Memory B cell (primary cell): ENCODE measurements around the gene TMTC3.

ENCODE experiments used
- ATAC-seq: fragments of 150-1000 bp; cut with Tn5 transposase; 2 replicates; pipeline ENCODE4 v1.10.0; 2021; ENCODE audit warnings: low read depth, mild to moderate bottlenecking, moderate library complexity
- DNase-seq, 2 donors: peaks; one replicate each; pipeline ENCODE4 v3.0.0; 2022; ENCODE audit warnings: low spot score in 2 of 2
- H3K27ac Mint-ChIP-seq: one replicate; pipeline ENCODE4 v1.8.0; 2022; ENCODE audit warnings: mild to moderate bottlenecking, moderate library complexity, mixed read lengths
- H3K27me3 Mint-ChIP-seq: one replicate; pipeline ENCODE4 v1.8.0; 2022; ENCODE audit warnings: mixed read lengths
- H3K36me3 Mint-ChIP-seq: one replicate; pipeline ENCODE4 v1.8.0; 2022; ENCODE audit warnings: mild to moderate bottlenecking, mixed read lengths
- H3K4me1 Mint-ChIP-seq: one replicate; pipeline ENCODE4 v1.8.0; 2022; ENCODE audit warnings: mixed read lengths
- H3K4me3 Mint-ChIP-seq: one replicate; pipeline ENCODE4 v1.8.0; 2022; ENCODE audit warnings: mild to moderate bottlenecking, moderate library complexity, mixed read lengths
- H3K9me3 Mint-ChIP-seq: one replicate; pipeline ENCODE4 v1.8.0; 2022; ENCODE audit warnings: mixed read lengths

The TMTC3 gene

GRCh38 chr12:88223519-88223918 lies 81.4 kb downstream of the TMTC3 start:
- Mint-ChIP-seq H3K27ac (no peak overlapping the region), H3K36me3 (no peaks in the 10 kb centered on the region), H3K4me1 (no peaks in the 10 kb centered on the region), H3K9me3 (peaks cover 14% of the 10 kb centered on the region), H3K27me3 (no peaks in the 10 kb centered on the region), H3K4me3 (no peak overlapping the region)
- ATAC-seq (no peak), DNase-seq (no peak)

DNA sequence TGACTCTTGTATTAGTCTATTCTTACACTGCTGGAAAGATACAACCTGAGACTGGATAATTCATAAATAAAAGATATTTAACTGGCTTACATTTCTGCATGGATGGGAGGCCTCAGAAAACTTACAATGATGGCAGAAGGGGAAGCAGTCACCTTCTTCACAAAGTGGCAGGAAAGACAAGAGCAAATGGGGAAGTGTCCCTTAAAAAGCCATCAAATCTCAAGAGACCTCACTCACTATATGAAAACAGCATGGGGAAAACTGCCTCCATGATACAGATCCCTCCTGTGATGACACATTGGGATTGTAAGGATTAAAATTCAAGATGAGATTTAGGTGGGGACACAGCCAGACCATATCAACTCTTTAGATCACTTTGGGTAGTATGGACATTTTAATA lies 83.7 kb downstream of the TMTC3 start:
- no peaks in the 10 kb centered on the region for H3K36me3 Mint-ChIP-seq

DNA sequence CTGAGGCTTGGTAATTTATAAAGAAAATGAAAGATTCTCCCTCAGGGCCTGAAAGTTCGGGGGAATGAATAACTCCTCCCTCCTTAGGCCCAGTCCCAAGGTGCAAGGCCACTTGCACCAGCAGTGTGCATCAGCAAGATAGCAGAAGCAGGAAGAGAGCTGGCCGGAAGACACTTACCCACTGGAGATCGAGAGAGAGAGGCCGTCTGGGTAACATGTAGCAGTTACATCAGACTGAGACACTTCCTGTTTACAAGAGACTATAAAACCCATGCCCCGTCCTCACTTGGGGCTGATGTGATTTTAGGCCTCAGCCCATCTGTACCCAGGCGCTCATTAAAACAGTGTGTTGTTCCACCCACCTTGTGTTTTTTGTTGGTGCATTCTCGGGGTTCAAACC lies 85.2 kb downstream of the TMTC3 start:
- no peak overlapping the region for H3K27ac Mint-ChIP-seq
- no peak for ATAC-seq

More for the DNA sequence above, 83.7 kb downstream of the TMTC3 start:
- DNase-seq (no peak), ATAC-seq (no peak)
- no peak overlapping the region for H3K27ac Mint-ChIP-seq
- H3K4me1 Mint-ChIP-seq, result no peaks in the 10 kb centered on the region
- peaks cover 8% of the 10 kb centered on the region for H3K9me3 Mint-ChIP-seq
- no peaks in the 10 kb centered on the region for H3K27me3 Mint-ChIP-seq
- H3K4me3 Mint-ChIP-seq, result no peak overlapping the region

DNA sequence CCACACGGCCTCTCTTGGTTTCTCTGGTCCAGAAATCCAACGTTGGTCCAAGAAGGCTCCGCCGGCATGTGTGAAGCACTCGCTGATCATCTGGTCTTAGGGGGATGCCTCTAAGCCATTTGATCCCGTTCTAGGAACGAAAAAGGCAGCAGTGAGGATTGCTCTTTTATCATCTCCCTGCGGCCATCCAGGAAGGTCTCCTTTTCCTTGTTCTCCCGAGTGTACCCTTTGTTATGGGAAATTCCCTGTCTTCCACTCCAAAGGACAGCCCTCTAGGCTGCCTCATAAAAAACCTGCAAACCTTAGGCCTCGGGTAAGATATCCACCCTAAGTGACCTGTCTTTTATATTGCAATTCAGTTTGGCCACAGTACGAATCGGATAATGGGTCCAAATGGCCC lies 85.8 kb downstream of the TMTC3 start:
- Mint-ChIP-seq H3K4me3 (no peak overlapping the region), H3K4me1 (no peaks in the 10 kb centered on the region), H3K36me3 (no peaks in the 10 kb centered on the region), H3K27ac (no peak overlapping the region), H3K9me3 (peaks cover 3% of the 10 kb centered on the region), H3K27me3 (no peaks in the 10 kb centered on the region)
- no peak for ATAC-seq
- no peak for DNase-seq

More for the DNA sequence above, 85.2 kb downstream of the TMTC3 start:
- no peak for DNase-seq
- no peaks in the 10 kb centered on the region for H3K36me3 Mint-ChIP-seq
- peaks cover 3% of the 10 kb centered on the region for H3K9me3 Mint-ChIP-seq
- H3K27me3 Mint-ChIP-seq, result no peaks in the 10 kb centered on the region
- no peaks in the 10 kb centered on the region for H3K4me1 Mint-ChIP-seq
- no peak overlapping the region for H3K4me3 Mint-ChIP-seq

DNA sequence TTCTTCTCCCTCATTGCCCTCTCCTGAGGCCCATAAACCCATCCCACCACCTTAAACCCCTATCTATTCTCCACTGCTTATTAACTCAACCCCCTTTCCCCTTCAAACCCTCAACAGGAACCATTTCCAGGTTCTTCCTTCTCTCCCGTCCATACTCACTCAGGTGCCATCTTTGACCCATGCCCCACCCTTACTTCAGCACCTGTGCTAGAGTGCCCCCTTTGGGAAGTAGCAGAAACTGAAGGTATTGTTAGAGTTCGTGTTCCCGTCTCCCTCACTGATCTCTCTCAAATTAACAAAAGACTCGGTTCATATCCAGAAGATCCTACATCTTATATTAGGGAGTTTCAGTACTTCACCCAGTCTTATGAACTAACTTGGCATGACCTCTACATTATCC lies 86.6 kb downstream of the TMTC3 start:
- no peak overlapping the region for H3K4me3 Mint-ChIP-seq
- H3K9me3 Mint-ChIP-seq, result peaks cover 3% of the 10 kb centered on the region
- ATAC-seq (no peak), DNase-seq (no peak)
- H3K27me3 Mint-ChIP-seq, result no peaks in the 10 kb centered on the region
- H3K27ac Mint-ChIP-seq, result no peak overlapping the region
- no peaks in the 10 kb centered on the region for H3K4me1 Mint-ChIP-seq
- H3K36me3 Mint-ChIP-seq, result no peaks in the 10 kb centered on the region

GRCh38 chr12:88230271-88230670 lies 88.2 kb downstream of the TMTC3 start:
- DNase-seq (no peak), ATAC-seq (no peak)

DNA sequence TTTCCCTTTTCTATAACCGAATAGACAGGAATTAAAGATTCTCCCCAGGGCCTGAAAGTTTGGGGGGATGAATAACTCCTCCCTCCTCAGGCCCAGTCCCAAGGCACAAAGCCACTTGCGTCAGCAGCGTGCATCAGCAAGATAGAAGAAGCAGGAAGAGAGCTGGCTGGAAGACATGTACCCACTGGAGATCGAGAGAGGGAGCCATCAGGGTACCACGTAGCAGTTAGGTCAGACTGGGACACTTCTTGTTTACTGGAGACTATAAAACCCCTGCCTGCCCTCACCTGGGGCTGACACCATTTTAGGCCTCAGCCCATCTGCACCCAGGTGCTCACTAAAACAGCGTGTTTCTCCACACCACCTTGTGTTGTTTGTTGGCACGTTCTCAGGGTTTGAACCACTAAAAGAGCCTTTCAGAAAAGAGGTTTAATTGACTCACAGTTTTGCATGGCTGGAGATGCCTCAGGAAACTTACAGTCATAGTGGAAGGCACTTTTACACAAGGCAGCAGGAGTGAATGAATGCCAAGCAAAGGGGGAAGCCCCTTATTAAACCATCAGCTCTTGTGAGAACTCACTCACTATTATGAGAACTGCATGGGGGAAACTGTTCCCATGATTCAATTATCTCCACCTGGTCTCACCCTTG lies 93.2 kb downstream of the TMTC3 start:
- ATAC-seq (no peak), DNase-seq (no peak)
- Mint-ChIP-seq H3K9me3 (peaks cover 2% of the 10 kb centered on the region), H3K27ac (no peak overlapping the region), H3K27me3 (no peaks in the 10 kb centered on the region), H3K4me3 (no peak overlapping the region), H3K4me1 (peaks cover 2% of the 10 kb centered on the region), H3K36me3 (no peaks in the 10 kb centered on the region)

More at GRCh38 chr12:88230271-88230670, 88.2 kb downstream of the TMTC3 start:
- Mint-ChIP-seq H3K4me1 (no peaks in the 10 kb centered on the region), H3K36me3 (no peaks in the 10 kb centered on the region), H3K27me3 (no peaks in the 10 kb centered on the region), H3K4me3 (no peak overlapping the region), H3K9me3 (peaks cover 3% of the 10 kb centered on the region), H3K27ac (no peak overlapping the region)

DNA sequence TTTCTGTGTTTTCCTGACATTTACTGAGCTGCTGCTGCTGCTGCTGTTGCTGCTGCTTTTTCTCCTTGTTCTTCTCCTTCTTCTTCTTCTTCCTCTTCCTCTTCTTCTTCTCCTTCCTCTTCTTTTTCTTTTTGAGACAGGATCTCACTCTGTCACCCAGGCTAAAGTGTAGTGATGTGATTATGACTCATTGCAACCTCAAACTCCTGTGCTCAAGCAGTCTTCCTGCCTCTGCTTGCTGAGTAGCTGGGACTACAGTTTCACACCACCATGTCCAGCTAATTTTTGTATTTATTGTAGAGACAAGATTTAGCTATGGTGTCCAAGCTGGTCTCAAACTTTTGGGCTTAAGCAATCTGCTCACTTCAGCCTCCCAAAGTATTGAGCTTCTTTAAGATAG lies 95.8 kb downstream of the TMTC3 start:
- no peaks in the 10 kb centered on the region for H3K36me3 Mint-ChIP-seq
- H3K4me3 Mint-ChIP-seq, result no peak overlapping the region
- peaks cover 3% of the 10 kb centered on the region for H3K4me1 Mint-ChIP-seq
- DNase-seq (no peak), ATAC-seq (no peak)
- H3K9me3 Mint-ChIP-seq, result peaks cover 2% of the 10 kb centered on the region
- H3K27ac Mint-ChIP-seq, result no peak overlapping the region
- H3K27me3 Mint-ChIP-seq, result no peaks in the 10 kb centered on the region

- Mint-ChIP-seq H3K27ac (no peak overlapping the region), H3K9me3 (peaks cover 5% of the 10 kb centered on the region), H3K27me3 (no peaks in the 10 kb centered on the region), H3K4me1 (peaks cover 5% of the 10 kb centered on the region), H3K36me3 (no peaks in the 10 kb centered on the region), H3K4me3 (no peak overlapping the region)
- DNase-seq (no peak), ATAC-seq (no peak)
Measured at GRCh38 chr12:88238406-88238805, 96.3 kb downstream of the TMTC3 start.

GRCh38 chr12:88241862-88242570 lies 99.9 kb downstream of the TMTC3 start:
- Mint-ChIP-seq H3K4me3 (no peak overlapping the region), H3K36me3 (no peaks in the 10 kb centered on the region)

DNA sequence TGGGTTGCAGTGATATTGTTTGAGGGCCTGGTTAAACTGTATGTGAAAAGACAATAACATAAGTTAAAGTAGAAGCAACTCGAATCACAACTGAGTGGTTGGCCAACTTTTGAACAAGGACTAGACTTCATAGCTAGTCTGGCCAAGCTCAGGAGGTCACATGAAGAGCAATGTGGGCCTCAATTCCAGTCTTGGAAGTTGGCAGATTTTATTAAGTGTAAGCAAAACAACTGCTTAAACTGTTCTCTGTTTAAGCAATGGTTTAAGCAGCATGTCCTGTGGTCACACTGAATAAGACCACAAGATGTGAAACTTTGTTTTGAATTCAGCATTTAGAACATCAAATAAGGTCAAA lies 100.4 kb downstream of the TMTC3 start:
- Mint-ChIP-seq H3K27me3 (no peaks in the 10 kb centered on the region), H3K9me3 (peaks cover 5% of the 10 kb centered on the region)

More at GRCh38 chr12:88241862-88242570, 99.9 kb downstream of the TMTC3 start:
- Mint-ChIP-seq H3K27me3 (no peaks in the 10 kb centered on the region), H3K27ac (no peak overlapping the region), H3K4me1 (peaks cover 5% of the 10 kb centered on the region), H3K9me3 (peaks cover 5% of the 10 kb centered on the region)
- DNase-seq, result no peak
- ATAC-seq, result no peak

GRCh38 chr12:88242939-88243338 lies 100.8 kb downstream of the TMTC3 start:
- Mint-ChIP-seq H3K36me3 (no peaks in the 10 kb centered on the region), H3K4me1 (peaks cover 4% of the 10 kb centered on the region), H3K27me3 (no peaks in the 10 kb centered on the region), H3K4me3 (no peak overlapping the region), H3K9me3 (peaks cover 5% of the 10 kb centered on the region), H3K27ac (no peak overlapping the region)
- ATAC-seq (no peak), DNase-seq (no peak)

More for the DNA sequence above, 100.4 kb downstream of the TMTC3 start:
- H3K4me1 Mint-ChIP-seq, result peaks cover 5% of the 10 kb centered on the region
- DNase-seq (no peak), ATAC-seq (no peak)
- H3K27ac Mint-ChIP-seq, result no peak overlapping the region
- H3K4me3 Mint-ChIP-seq, result no peak overlapping the region
- H3K36me3 Mint-ChIP-seq, result no peaks in the 10 kb centered on the region

- peaks cover 5% of the 10 kb centered on the region for H3K9me3 Mint-ChIP-seq
- DNase-seq (no peak), ATAC-seq (no peak)
- H3K4me1 Mint-ChIP-seq, result peaks cover 3% of the 10 kb centered on the region
- no peak overlapping the region for H3K4me3 Mint-ChIP-seq
- no peaks in the 10 kb centered on the region for H3K27me3 Mint-ChIP-seq
- no peaks in the 10 kb centered on the region for H3K36me3 Mint-ChIP-seq
- no peak overlapping the region for H3K27ac Mint-ChIP-seq
Measured at GRCh38 chr12:88243982-88244381, 101.9 kb downstream of the TMTC3 start.

DNA sequence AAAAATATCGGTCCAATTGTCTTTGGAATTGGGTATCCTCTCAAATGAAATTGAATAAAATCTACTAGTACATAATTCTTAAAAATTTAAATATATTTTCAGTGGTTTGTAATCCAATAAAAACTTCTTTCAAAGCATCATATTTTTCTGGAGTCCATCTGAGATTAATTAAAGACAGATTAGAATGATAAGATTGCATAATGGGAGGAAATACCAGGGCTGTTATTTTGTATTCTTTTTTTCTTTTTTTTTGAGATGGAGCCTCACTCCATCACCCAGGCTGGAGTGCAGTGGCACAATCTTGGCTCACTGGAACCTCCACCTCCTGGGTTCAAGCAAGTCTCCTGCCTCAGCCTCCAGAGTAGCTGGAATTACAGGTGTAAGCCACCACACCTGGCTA lies 103.8 kb downstream of the TMTC3 start:
- H3K36me3 Mint-ChIP-seq, result no peaks in the 10 kb centered on the region
- no peak overlapping the region for H3K27ac Mint-ChIP-seq
- no peak for ATAC-seq
- peaks cover 3% of the 10 kb centered on the region for H3K4me1 Mint-ChIP-seq
- H3K27me3 Mint-ChIP-seq, result peaks cover 3% of the 10 kb centered on the region
- no peak for DNase-seq
- H3K9me3 Mint-ChIP-seq, result peaks cover 2% of the 10 kb centered on the region
- no peak overlapping the region for H3K4me3 Mint-ChIP-seq

DNA sequence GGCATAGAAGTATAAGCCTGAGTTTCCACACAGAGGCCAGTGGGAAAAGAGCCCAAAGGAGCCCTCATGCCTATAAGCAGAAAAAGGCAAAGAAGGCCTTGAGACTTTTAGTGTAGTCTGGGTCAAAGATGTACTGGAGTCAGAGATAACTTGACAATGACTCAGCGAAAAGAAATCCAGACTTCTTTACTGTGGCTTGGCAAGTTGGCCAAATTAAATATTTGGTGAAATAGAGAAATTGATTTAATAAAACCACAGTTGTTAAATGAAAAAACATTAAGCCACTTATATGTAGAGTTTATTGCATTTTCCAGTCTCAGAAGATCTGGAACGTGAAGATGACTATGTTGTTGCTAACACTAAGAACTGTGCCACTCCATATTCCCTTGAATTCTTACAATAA lies 105.1 kb downstream of the TMTC3 start:
- peaks cover 3% of the 10 kb centered on the region for H3K4me1 Mint-ChIP-seq
- H3K36me3 Mint-ChIP-seq, result no peaks in the 10 kb centered on the region
- H3K27ac Mint-ChIP-seq, result no peak overlapping the region
- no peak overlapping the region for H3K4me3 Mint-ChIP-seq
- peaks cover 3% of the 10 kb centered on the region for H3K27me3 Mint-ChIP-seq
- DNase-seq (no peak), ATAC-seq (no peak)
- peaks cover 2% of the 10 kb centered on the region for H3K9me3 Mint-ChIP-seq
